ENCODE results near the gene IRF5.

The IRF5 gene

DNA sequence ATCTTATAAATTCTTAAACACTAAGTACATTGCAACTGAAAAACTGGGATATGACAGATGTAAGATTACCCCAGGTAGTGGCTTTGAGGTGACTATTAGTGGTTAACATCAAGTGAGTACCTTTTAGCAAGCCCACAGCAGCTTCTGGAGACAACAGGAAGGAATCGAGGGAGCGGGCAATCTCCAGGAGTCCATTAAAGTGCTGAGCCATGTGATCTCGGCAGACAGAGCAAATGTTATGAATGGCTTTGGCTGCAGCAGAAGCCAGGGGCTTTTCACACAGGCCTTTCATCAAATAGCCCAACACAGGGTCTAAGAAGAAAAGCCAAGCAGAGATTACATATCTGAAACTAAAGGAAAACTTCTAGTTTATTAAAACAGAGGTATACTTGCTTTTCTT, 48.9 kb downstream of the IRF5 start:
- peaks cover 95% of the 10 kb centered on the region for H3K36me3 ChIP-seq (ENCODE audit: control insufficient read depth, low read length)
- H3K4me2 ChIP-seq (ENCODE audit: low read length): no peak overlapping the region
- no peak for TF ChIP-seq EZH2phosphoT487 (IDR thresholded peaks at IDR 0.05; ENCODE audit: borderline replicate concordance, low read length)
- TF ChIP-seq, protein P1, sequence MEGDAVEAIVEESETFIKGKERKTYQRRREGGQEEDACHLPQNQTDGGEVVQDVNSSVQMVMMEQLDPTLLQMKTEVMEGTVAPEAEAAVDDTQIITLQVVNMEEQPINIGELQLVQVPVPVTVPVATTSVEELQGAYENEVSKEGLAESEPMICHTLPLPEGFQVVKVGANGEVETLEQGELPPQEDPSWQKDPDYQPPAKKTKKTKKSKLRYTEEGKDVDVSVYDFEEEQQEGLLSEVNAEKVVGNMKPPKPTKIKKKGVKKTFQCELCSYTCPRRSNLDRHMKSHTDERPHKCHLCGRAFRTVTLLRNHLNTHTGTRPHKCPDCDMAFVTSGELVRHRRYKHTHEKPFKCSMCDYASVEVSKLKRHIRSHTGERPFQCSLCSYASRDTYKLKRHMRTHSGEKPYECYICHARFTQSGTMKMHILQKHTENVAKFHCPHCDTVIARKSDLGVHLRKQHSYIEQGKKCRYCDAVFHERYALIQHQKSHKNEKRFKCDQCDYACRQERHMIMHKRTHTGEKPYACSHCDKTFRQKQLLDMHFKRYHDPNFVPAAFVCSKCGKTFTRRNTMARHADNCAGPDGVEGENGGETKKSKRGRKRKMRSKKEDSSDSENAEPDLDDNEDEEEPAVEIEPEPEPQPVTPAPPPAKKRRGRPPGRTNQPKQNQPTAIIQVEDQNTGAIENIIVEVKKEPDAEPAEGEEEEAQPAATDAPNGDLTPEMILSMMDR (IDR thresholded peaks at IDR 0.05; ENCODE audit: low read depth, low read length, poor library complexity, severe bottlenecking): no peak
- H3K9me3 ChIP-seq (ENCODE audit: control insufficient read depth, insufficient read depth, low read length): no peaks in the 10 kb centered on the region
- no peaks in the 10 kb centered on the region for H3K79me2 ChIP-seq (ENCODE audit: control insufficient read depth, low read length)
- no peaks in the 10 kb centered on the region for H3K9me2 ChIP-seq (replicated peaks; ENCODE audit: control insufficient read depth, low read length)
- H3K27ac ChIP-seq (ENCODE audit: low read depth, low read length): no peak overlapping the region
- no peaks in the 10 kb centered on the region for H3K27me3 ChIP-seq (ENCODE audit: control insufficient read depth, low read length)
- no peaks in the 10 kb centered on the region for H3F3A ChIP-seq (ENCODE audit: control insufficient read depth, insufficient read depth)
- H3K4me3 ChIP-seq (ENCODE audit: low read length): no peak overlapping the region
- no peaks in the 10 kb centered on the region for H4K20me1 ChIP-seq (ENCODE audit: control insufficient read depth, insufficient read depth, low read depth, low read length)
- no peaks in the 10 kb centered on the region for H3K4me1 ChIP-seq (ENCODE audit: control insufficient read depth, low read length)

DNA sequence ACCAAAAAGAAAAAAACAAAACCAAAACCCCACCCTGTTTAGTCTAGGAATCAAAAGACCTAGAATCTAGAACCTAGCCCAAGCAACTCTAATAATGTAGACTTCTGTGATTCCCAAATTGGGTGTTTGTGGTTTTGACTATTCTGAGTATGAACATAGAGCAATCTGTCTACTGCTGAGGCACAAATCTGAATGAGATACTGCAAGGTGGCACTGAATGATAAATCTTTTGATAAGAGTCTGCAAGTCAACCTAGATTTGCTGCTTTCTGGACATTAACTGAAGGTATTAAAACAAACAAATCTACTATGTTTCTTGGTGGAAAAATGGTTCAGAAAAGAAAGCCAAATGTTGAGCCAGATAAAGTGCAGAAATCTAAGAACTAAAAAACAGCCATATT, 50.6 kb downstream of the IRF5 start:
- H3K79me2 ChIP-seq (ENCODE audit: control insufficient read depth, low read length): no peaks in the 10 kb centered on the region
- no peak overlapping the region for H3K27ac ChIP-seq (ENCODE audit: low read depth, low read length)
- H3K27me3 ChIP-seq (ENCODE audit: control insufficient read depth, low read length): no peaks in the 10 kb centered on the region
- no peaks in the 10 kb centered on the region for H3K4me1 ChIP-seq (ENCODE audit: control insufficient read depth, low read length)
- H4K20me1 ChIP-seq (ENCODE audit: control insufficient read depth, insufficient read depth, low read depth, low read length): no peaks in the 10 kb centered on the region
- no peaks in the 10 kb centered on the region; the same call in 1 of the 2 replicates for H3F3A ChIP-seq (ENCODE audit: control insufficient read depth, insufficient read depth)
- no peak overlapping the region for H3K4me3 ChIP-seq (ENCODE audit: low read length)
- no peaks in the 10 kb centered on the region for H3K9me3 ChIP-seq (ENCODE audit: control insufficient read depth, insufficient read depth, low read length)
- no peaks in the 10 kb centered on the region for H3K9me2 ChIP-seq (replicated peaks; ENCODE audit: control insufficient read depth, low read length)
- H3K4me2 ChIP-seq (ENCODE audit: low read length): no peak overlapping the region
- H3K36me3 ChIP-seq (ENCODE audit: control insufficient read depth, low read length): peaks cover 93% of the 10 kb centered on the region
- TF ChIP-seq EZH2phosphoT487 (IDR thresholded peaks at IDR 0.05; ENCODE audit: borderline replicate concordance, low read length): no peak
- TF ChIP-seq, protein P1 (IDR thresholded peaks at IDR 0.05; ENCODE audit: low read depth, low read length, poor library complexity, severe bottlenecking): no peak

DNA sequence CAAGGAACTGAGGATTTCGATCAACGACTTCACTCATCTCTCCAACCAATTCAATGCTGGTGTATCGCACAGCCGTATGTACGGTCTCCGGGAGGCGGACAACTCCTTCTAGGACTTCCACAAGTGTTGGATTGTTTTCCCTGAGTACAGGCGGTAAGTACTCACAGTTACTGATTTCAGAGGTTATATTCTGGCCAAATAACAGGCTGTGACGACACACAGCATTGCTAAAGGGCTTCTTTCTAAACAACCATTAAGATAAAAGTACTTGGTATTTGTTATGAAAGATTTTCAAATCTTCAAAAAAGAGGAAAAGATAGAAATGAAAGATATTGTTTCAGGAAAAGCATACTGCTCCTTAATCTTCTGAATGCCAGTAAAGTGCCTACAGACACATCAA, 52.2 kb downstream of the IRF5 start:
- Histone ChIP-seq H3K36me3 (ENCODE audit: control insufficient read depth, low read length) (peaks cover 92% of the 10 kb centered on the region), H3K79me2 (ENCODE audit: control insufficient read depth, low read length) (no peaks in the 10 kb centered on the region), H3K27ac (ENCODE audit: low read depth, low read length) (no peak overlapping the region), H3F3A (ENCODE audit: control insufficient read depth, insufficient read depth) (no peaks in the 10 kb centered on the region; the same call in 1 of the 2 replicates), H3K4me2 (ENCODE audit: low read length) (no peak overlapping the region), H4K20me1 (ENCODE audit: control insufficient read depth, insufficient read depth, low read depth, low read length) (no peaks in the 10 kb centered on the region), H3K9me2 (replicated peaks; ENCODE audit: control insufficient read depth, low read length) (no peaks in the 10 kb centered on the region), H3K27me3 (ENCODE audit: control insufficient read depth, low read length) (no peaks in the 10 kb centered on the region), H3K4me1 (ENCODE audit: control insufficient read depth, low read length) (no peaks in the 10 kb centered on the region), H3K9me3 (ENCODE audit: control insufficient read depth, insufficient read depth, low read length) (no peaks in the 10 kb centered on the region), H3K4me3 (ENCODE audit: low read length) (no peak overlapping the region)
- TF ChIP-seq, protein P1 (IDR thresholded peaks at IDR 0.05; ENCODE audit: low read depth, low read length, poor library complexity, severe bottlenecking): no peak
- TF ChIP-seq EZH2phosphoT487 (IDR thresholded peaks at IDR 0.05; ENCODE audit: borderline replicate concordance, low read length): no peak
